GM19467 (cell line): ENCODE results near the gene CELF1.
A peak's percentile ranks its signal among the peaks of the same experiment; 100 is the strongest.

Source experiments
- ATAC-seq: cut with Tn5 transposase; IDR thresholded peaks from one replicate; pipeline ENCODE4 v1.9.1; 2021; ENCODE audit warnings: mild to moderate bottlenecking, moderate library complexity; ENCODE audit not compliant: unreplicated experiment

CELF1 gene

GRCh38 chr11:47511917-47512316 is 41.0 kb downstream of the CELF1 start:
- no peak for ATAC-seq

DNA sequence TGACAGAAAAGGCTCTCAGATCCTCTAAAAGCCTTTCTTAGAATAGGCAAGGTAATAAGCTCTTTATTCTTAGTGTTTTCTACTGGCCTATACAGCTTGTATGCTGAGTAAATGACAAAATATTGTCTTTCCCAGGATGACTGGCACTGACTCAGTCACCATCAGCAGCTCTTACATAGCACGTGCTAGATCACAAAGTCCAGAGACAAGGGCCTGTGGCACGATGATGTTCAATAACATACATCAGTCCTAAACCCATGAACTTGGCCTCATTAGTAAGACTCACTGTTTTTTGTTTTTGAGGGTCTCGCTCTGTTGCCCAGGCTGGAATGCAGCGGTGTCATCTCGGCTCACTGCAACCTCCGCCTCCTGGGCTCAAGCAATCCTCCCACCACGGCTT is 42.7 kb downstream of the CELF1 start:
- no peak for ATAC-seq

GRCh38 chr11:47509077-47509536 is 43.8 kb downstream of the CELF1 start:
- peak; percentile 38 for ATAC-seq

- ATAC-seq: no peak
These were observed 44.5 kb downstream of the CELF1 start for GRCh38 chr11:47508240-47508957.

DNA sequence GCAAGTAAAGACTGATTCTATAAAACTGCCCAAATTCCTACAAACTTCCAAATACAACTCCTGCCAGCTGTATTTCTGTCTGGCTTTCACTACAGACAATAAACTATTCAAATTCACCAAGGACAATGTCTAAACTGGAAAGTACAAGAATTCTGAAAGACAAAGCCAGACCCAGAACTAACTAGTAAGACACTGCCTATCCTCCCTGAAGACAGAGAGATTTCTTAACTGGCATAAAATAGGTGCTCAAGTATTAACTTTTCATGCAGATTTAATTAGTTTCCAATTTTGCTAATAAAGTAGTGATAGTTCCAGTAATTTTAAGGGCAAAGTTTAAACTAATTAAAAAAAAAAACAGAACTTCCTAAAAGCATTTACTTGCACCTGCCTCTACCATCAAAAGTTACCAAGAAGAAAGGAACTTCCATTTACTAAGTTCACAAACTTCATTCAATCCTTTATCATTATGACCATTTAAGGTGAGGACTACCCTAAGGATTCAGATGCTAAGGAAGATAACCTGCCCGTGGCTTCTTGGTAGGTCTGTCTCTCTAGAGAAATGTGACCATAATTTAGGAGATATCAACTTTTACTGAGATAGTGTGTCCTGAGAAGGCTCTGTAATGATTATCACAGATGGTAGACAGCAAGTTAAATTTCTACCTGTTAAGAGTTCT is 45.2 kb downstream of the CELF1 start:
- ATAC-seq: no peak

- no peak for ATAC-seq
These were observed 46.0 kb downstream of the CELF1 start for GRCh38 chr11:47506795-47507562.

DNA sequence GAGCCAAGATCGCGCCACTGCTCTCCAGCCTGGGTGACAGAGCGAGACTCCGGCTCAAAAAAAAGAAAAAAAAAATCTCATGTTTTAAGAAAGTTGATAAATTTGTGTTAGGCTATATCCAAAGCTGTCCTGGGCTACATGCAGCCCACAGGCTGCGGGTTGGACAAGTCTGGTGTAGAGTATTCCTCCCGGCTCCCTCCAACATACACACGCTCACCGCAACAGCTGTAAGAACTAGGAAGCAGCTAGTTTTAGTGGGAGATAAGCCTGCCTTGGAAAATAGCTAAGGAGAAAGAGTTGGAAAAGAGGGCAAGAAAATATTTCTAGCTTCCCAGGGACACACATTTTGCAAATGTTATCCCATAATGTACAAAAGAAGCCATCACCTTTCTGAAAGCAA is 46.6 kb downstream of the CELF1 start:
- no peak for ATAC-seq

GRCh38 chr11:47504910-47505309 is 48.0 kb downstream of the CELF1 start:
- ATAC-seq: no peak

DNA sequence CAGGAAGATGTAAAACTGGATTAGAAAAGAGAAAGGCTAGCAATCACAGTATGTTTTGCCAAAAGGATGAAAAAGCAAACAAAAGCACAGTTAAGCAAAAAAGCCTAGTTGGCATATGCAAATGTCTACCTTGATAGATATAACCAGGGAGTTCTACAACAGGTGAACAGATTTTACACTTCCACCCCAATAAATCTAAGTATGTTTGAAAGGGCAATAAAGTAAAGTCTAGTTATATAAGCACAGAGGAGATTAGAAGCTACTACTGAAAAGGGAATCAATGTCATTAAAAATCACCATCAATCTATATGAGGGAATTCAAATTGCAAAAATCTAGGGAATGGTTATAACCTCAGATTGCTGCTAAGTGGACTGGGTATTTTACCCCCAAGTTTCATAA is 49.7 kb downstream of the CELF1 start:
- ATAC-seq: no peak

DNA sequence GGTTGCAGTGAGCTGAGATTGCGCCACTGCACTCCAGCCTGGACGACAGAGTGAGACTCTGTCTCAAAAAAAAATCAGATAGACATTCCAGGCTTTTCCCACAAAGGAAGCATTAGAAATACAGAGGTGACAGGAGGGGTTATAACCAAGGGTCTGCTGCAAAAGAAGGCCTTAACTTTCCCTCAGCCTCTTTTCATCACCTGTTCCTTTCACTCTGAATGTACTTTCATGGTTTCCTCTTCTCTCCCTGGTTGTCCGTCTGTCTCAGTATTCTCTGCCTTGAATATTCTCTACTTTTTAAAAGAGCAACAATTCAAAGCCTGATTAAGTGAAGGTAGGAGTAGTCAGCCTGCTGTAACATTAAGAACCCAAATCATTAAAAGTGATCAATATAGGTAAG is 50.2 kb downstream of the CELF1 start:
- ATAC-seq: no peak

DNA sequence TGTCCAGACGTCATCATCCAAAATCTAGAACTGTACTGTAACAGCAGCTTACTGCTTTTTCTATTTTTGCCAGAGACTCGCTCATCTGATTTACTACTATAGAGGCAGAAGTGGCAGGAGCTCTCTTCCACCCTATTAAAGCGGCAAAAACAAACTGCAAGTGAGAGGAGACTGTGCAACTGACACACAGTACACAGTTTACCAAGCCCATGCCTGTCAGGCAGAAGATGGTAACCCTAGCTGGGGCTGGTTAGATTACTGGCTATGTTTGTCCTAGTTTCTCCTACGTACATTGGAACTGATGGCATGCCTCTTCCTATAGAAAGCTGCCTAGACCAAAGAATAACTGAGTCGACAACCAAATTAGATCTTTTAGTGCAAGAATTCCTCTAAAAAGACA is 51.8 kb downstream of the CELF1 start:
- no peak for ATAC-seq

- no peak for ATAC-seq
These were observed 52.8 kb downstream of the CELF1 start for GRCh38 chr11:47500121-47500520.

DNA sequence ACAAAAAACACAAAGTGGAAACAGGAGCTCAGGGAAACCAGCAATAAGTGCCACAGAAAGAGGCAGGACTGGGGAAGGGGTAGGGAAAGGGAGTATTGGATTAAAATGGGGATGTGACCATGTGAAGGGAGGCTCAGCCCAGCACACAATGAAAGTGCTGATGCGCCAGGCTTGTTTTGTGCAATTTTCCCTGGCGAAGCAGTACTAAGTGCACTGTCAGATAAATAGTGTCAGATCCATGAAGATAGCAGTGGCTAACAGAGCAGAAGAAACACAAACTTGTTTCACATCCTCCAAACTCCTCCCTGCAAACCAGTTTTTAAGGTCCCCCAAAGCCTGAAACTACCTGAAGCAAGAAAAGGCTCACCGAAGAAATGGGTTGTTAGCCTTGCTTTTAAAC is 53.3 kb downstream of the CELF1 start:
- ATAC-seq: no peak

DNA sequence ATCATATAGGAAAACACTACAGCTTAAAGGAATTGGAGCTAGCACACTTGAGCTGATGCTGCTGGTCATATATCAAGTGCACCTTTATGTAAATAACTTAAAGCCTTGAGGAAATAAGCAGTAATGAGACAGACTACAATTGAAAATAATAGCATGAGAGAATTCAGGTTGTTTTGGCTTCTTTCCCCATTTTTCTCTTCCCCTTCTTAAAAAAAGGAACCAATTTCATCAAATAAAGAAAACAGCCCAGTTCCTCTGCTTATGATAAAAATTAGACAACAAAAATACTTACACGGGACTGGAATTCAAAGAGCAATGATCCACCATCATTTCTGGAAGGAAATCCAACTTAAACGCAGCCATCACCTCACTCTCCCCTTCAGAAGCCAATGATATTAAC is 53.8 kb downstream of the CELF1 start:
- ATAC-seq: no peak

GRCh38 chr11:47498584-47499152 is 54.3 kb downstream of the CELF1 start:
- no peak for ATAC-seq

DNA sequence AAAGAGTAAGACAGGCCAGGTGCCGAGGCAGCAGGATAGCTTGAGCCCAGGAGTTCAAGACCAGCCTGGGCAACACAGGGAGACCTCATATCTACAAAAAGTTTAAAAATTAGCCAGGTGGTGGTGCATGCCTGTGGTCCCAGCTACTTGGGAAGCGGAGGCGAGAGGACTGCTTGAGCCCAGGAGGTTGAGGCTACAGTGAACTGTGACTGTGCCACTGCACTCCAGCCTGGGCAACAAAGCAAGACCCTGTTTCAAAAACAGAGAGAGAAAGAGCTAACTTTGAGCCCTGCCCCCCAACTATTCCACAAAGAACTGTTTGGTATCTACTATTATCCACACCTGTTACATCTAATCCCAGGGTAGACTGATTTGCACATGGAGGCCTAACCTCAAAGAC is 54.8 kb downstream of the CELF1 start:
- no peak for ATAC-seq

DNA sequence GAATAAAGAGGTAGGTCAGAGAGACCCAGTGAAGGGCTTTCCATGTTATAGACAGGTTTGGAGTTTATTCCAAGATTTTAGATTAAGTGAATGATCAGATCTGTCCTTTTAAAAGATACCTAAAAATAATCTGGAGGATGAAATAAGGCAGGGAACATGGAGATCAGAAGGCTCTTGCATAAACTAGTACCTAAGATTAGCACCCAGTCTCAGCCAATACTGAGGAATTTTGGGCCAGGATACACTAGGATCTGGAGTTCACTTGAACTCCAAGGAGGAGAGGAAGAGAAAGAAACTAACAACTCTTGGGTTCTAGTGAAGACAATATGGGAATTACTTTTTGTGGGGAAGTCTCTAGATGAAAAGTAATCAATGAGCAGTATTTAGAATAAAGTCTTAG is 56.1 kb downstream of the CELF1 start:
- no peak for ATAC-seq

GRCh38 chr11:47495856-47496217 is 57.1 kb downstream of the CELF1 start:
- ATAC-seq: no peak

- ATAC-seq: no peak
These were observed 57.7 kb downstream of the CELF1 start for GRCh38 chr11:47495011-47495855.

DNA sequence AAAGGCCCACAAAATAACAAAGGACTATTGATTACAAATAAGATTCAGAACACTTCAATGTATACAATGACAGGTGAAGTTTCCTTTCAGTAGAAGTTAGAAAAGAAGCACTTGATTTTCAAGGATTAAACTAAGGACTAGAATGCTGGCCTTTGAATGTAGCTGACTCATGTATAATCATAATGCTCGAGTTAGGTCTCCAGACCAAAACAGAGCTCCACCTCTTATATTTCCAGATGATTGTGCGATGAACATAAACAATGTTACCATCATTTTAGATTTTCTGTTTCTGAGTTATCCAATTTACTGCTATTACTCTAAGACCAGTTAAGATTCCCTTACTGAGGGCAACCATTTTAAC is 63.6 kb downstream of the CELF1 start:
- ATAC-seq: no peak
